NCI-H1092 treated with DMSO at 0.1 percent for 48 hours (cell line): ENCODE results near the gene SERPINA7.
"Not testable (repeated sequence)": the region's sequence is repeated elsewhere in the genome, so short reads cannot be mapped to it uniquely, and the experiment has no call there.

ENCODE experiments used
- DNase-seq: peaks from one replicate; lab custom pipeline; 2025; lab: John Stamatoyannopoulos, UW

SERPINA7 gene

GRCh38 chrX:106038625-106039024 lies at the start of gene SERPINA7:
Gene SERPINA7 (minus strand): TSS chrX:106038727. CDS start chrX:106037058, 1,669 bp downstream.
- no peak for DNase-seq

GRCh38 chrX:106069048-106069447 lies 30.5 kb upstream of the SERPINA7 start:
- DNase-seq = no peak

- no peak for DNase-seq
These were observed 11.5 kb upstream of the SERPINA7 start for GRCh38 chrX:106050054-106050453.

GRCh38 chrX:106042296-106042695 lies 3.8 kb upstream of the SERPINA7 start:
- no peak for DNase-seq

GRCh38 chrX:106040861-106041260 lies 2.3 kb upstream of the SERPINA7 start:
- DNase-seq = no peak

GRCh38 chrX:106039920-106040319 lies 1.4 kb upstream of the SERPINA7 start:
- no peak for DNase-seq

- no peak for DNase-seq
These were observed 573 bp downstream of the SERPINA7 start for GRCh38 chrX:106037835-106038473.

- no peak for DNase-seq
These were observed 1.8 kb downstream of the SERPINA7 start for GRCh38 chrX:106036716-106037115.

GRCh38 chrX:106035064-106035463 lies 3.5 kb downstream of the SERPINA7 start:
- DNase-seq = no peak

GRCh38 chrX:106023947-106024346 lies 14.6 kb downstream of the SERPINA7 start:
- DNase-seq = no peak

- DNase-seq = no peak
These were observed 16.3 kb downstream of the SERPINA7 start for GRCh38 chrX:106022238-106022637.

- DNase-seq = no peak
These were observed 24.3 kb downstream of the SERPINA7 start for GRCh38 chrX:106014119-106014775.

GRCh38 chrX:106009145-106009544 lies 29.4 kb downstream of the SERPINA7 start:
- no peak for DNase-seq

- no peak for DNase-seq
These were observed 30.7 kb downstream of the SERPINA7 start for GRCh38 chrX:106007815-106008214.

GRCh38 chrX:106005684-106006083 lies 32.8 kb downstream of the SERPINA7 start:
- no peak for DNase-seq

- DNase-seq = not testable (repeated sequence)
These were observed 37.9 kb downstream of the SERPINA7 start for GRCh38 chrX:106000609-106001008.

GRCh38 chrX:106000203-106000602 lies 38.3 kb downstream of the SERPINA7 start:
- DNase-seq = no peak

- no peak for DNase-seq
These were observed 39.2 kb downstream of the SERPINA7 start for GRCh38 chrX:105999294-105999693.

GRCh38 chrX:105988487-105988886 lies 50.0 kb downstream of the SERPINA7 start:
- DNase-seq = not testable (repeated sequence)
